ENCODE measurements around the gene MRPL37.
"Not testable (repeated sequence)": the region's sequence is repeated elsewhere in the genome, so short reads cannot be mapped to it uniquely, and the experiment has no call there.

The MRPL37 gene

DNA sequence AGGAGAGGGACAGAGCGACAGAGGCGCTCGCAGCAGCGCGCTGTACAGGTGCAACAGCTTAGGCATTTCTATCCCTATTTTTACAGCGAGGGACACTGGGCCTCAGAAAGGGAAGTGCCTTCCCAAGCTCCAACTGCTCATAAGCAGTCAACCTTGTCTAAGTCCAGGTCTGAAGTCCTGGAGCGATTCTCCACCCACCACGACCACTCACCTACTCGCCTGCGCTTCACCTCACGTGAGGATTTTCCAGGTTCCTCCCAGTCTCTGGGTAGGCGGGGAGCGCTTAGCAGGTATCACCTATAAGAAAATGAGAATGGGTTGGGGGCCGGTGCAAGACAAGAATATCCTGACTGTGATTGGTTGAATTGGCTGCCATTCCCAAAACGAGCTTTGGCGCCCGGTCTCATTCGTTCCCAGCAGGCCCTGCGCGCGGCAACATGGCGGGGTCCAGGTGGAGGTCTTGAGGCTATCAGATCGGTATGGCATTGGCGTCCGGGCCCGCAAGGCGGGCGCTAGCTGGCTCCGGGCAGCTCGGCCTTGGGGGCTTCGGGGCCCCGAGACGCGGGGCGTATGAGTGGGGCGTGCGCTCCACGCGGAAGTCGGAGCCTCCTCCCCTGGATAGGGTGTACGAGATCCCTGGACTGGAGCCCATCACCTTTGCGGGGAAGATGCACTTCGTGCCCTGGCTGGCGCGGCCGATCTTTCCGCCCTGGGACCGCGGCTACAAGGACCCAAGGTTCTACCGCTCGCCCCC lies at the start of gene MRPL37, which contains the start of gene CYB5RL:
TSS of gene MRPL37 (plus strand) at position 403 of the 754 bp plus-strand sequence. CDS start at position 480, 77 bp downstream.
TSS of gene CYB5RL (minus strand) at position 266 of the 754 bp plus-strand sequence. CDS start 4,414 bp downstream, outside the sequence.
- in situ Hi-C loops (cut with MboI; ENCODE audit: low sequenced_read_pairs) = no loop called here

DNA sequence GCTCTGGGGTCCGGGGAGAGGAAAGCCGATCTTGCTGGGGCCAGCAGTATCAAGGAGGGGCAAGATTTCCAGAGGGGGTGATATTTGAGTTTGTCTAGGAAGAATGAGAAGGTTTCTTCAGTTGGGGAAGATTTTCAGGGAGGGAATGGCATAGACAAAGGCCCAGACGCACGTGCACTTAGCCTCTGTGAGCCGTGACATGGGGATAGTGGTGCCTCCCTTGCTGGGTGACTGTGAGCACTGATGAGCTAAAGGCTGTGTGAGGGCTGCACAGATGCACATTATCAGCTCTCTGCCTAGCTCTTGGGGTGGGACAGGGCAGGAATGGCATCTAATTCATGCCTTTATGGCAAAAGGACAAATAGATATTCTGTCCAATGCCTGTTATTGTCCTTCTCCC lies 49.0 kb upstream of the MRPL37 start:
- in situ Hi-C loops (cut with MboI; ENCODE audit: low sequenced_read_pairs) = no loop called here

DNA sequence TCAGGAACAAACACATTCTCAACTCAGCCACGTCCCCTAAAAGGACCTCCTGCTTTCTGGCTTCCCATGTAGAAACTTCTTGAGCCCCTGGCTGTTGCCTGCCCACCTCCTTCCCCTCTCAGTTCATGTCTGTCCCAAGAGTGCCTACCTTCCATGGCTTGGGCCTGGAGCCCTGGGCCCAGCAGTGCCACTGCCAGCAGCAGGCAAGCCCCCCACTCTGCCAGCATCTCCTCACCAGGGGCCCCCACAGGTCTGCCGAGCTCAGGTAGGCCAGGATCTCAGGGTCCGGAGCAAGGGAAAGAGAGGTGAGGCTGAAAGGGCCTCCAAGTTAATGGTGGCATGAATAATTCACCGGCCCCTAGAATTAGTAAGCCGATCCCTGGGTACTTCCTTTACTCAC lies 47.3 kb upstream of the MRPL37 start, which contains the start of gene CDCP2:
TSS of gene CDCP2 (minus strand) at position 305 of the 400 bp plus-strand sequence. CDS start at position 227, 78 bp downstream.
- in situ Hi-C loops (cut with MboI; ENCODE audit: low sequenced_read_pairs) = no loop called here

DNA sequence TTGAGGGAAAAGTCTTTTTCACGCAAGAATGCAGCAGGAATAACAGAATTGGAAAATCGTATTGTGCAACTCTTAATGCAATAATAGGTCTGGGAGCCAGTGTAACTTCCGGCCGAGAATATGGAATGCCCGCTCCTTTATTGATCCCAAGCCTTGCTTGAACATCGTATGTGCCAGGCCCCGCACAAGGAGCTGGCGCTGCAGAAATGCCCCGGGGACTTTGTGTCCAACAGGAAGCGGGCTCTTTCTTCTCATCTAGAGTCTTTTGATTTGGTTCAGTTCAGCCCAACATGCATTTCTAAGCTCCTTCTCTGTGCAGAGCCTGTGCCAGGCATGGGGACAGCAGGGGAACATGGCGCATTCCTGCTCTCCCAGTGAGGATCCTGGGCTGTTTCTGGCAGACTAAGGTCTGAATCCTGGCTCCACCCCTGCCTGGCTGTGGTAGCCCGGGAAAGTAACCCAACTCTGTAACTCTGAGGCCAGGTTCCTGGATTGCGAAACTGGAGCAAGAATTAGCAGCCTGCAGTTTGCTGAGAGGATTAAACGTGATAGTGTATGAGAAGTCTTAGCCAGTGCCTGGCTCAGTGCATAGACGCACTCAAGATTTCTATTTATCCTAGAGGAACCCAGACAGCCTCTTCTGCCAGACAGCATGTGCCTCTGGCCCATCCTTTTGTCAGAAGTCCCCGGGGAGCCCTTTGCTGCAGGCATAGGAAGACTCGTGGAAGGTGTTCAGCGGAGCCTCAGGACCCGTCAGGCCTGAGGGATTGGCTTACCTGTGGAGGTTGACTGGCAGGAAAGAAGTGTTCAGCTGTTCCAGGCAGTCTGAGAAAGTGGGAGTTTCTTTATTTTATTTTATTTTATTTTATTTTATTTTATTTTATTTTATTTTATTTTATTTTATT lies 46.2 kb upstream of the MRPL37 start:
- in situ Hi-C loops (cut with MboI; ENCODE audit: low sequenced_read_pairs) = no loop called here

DNA sequence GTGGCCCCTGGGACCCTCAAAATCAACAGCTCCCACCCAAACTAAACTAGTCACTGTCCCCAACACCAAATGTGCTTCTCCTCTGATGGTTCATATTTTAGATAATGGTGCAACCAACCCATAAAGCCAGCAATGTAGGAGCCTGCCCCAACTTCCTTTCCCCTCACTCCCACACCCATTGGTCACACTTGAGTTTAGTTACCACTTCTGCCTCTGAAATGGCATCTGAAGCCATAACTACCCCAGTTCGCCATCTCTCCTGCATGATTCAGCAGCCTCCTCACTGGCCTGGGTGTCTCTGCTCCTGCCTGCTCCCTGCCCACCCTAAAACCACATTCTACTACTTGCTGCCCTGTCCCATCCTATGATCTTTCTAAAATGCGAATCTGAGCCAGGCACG lies 43.8 kb upstream of the MRPL37 start:
- in situ Hi-C loops (cut with MboI; ENCODE audit: low sequenced_read_pairs) = no loop called here

DNA sequence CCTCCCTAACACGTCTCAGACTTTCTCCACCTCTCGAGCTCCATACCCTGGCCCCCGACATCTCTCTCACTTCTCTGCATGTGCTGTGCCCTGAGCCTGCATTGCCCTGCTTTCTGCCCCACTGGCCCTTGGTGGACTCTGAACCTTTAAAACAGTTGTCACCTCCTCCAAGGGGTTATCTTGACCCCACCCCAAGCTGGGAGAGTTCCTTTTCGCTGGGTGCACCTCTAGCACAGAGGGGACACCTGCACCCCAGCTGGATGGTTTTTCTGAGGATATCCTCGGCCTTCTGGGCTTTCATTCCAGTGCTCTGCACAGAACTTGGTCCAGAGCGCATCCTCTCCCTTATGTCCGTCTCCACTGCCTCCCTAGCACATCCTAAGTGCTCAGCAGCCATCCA lies 43.0 kb upstream of the MRPL37 start:
- in situ Hi-C loops (cut with MboI; ENCODE audit: low sequenced_read_pairs) = no loop called here

DNA sequence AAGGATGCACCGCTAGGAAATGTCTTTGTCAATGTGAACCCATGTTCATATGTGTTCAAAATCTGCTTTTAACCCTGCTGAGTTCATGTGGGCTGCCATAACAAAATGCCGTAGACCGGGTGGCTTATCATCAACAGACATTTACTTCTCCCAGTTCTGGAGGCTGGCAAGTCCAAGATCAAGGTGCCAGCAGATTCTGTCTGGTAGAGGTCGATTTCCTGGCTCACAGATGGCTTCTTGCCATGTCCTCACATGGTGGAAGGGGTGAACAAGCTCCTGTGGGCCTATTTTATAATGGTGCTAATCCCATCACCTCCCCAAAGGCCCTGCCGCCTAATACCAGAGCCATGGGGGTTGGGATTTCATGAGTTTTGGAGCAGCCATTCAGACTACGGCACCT lies 42.6 kb upstream of the MRPL37 start:
- in situ Hi-C loops (cut with MboI; ENCODE audit: low sequenced_read_pairs) = no loop called here

DNA sequence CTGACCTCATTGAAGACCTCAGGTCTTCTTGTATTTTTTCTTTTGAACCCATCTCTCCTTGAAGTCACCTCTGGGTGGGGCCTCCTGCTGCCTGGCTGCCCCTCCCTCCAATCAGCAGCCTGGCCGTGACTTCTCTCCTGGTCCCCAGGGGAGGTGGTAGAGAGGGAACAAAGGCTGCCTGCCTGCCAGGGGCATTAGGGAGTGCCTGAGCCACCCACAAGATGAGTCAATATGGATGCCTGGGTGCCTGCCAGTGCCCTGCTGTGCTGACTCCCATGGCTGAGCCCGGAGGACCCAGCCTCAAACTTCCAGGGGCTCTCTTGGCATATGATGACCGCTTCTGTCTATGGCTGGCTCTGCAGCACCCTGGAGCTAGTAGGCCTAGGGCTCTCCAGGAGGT lies 41.9 kb upstream of the MRPL37 start:
- in situ Hi-C loops (cut with MboI; ENCODE audit: low sequenced_read_pairs) = no loop called here

DNA sequence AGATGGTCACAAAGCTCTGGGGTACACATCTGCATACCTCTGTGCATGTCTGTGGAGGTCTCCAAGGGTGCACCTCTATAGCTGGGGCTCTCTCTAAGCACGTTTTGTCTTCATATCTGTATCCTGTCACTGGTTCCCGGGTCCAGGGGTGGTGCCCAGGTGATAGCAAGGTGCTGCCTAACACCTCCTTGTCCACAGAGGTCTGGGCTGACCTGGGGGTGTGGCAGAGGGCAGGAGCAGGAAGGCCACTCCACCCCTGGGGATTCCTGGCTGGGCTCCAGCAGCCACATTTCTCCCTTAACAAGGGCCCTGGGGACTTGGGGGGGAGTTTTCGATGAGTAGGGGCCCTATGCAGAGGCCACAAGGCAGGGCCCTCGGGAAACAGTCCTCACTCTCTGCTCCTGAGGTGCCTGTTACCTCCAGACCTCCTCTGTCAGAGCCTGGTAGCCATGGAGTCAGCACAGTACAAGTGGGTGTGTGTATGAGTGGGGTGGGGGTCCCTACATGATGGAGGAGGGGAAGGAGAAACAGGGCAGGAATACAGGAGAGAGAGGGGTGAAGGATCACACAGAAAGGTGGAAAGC lies 40.1 kb upstream of the MRPL37 start:
- in situ Hi-C loops (cut with MboI; ENCODE audit: low sequenced_read_pairs) = no loop called here

DNA sequence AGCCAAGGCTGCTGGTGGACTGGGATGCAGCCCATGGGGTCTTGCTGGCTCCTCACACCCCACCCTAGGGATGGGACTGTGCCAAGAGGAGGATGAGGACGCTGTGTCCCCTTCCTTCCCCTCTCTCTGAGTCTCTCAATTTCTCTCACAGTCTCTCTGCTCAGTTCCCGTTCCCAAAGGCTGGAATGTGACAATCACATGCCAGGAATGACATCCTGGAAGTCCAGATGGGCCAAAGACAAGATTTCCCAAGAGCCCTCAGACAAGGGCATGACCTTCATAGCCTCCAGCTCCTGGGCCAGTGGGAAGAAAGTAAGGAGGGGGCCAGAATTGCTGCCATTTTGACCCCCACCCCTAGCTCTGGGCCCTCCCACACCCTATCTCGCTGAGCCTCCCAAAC lies 39.6 kb upstream of the MRPL37 start:
- in situ Hi-C loops (cut with MboI; ENCODE audit: low sequenced_read_pairs) = no loop called here

DNA sequence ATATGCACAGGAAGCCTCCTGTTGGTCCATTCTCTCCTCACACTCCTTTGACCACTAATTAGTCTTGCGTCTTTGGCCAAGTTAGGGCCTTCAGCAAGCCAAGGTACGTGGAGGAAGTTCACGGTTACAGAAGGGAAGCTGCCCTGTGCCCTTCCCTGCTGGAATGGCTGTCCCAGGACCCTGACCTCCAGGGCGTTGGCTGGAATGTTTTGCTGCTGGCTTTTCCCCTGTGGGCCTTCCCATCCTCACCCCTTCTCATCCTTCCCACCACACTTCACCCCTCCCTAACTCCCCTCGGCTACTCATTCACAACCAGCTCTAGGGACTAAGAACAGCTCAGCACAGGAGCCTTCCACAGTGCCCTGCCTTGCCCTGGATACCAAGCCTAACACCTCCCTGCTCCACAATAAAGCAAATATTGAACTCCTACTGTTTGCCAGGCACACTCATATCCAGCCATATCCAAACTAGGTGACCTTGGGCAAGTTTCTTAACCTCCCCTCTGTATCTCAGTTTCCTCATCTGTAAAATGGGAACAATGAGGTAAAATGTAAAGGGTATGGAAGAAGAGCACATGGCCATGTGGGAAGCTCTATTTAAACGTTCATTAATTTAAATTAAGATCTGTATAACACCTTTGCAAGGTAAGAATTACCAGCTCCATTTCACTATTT lies 38.3 kb upstream of the MRPL37 start:
- in situ Hi-C loops (cut with MboI; ENCODE audit: low sequenced_read_pairs) = no loop called here

DNA sequence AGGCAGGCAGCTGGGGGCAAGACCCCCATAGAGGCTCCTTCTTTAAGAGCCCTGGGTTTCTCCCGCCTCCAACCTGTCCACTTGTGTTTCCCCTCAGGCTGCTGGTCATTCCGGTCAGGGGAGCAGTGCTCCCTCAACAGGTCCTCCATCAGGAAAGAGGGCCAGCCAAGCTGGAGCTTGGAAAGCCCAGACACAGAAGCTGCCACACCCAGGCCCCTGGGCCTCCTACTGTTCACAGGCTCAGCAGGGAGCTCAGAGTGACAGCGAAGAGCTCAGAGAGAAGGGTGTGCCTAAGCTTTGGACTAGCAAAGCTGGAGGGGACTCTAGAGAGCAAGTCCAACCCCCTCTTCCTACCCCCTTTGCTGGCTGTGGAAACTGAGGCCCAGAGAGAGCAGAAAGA lies 36.9 kb upstream of the MRPL37 start:
- in situ Hi-C loops (cut with MboI; ENCODE audit: low sequenced_read_pairs) = no loop called here

DNA sequence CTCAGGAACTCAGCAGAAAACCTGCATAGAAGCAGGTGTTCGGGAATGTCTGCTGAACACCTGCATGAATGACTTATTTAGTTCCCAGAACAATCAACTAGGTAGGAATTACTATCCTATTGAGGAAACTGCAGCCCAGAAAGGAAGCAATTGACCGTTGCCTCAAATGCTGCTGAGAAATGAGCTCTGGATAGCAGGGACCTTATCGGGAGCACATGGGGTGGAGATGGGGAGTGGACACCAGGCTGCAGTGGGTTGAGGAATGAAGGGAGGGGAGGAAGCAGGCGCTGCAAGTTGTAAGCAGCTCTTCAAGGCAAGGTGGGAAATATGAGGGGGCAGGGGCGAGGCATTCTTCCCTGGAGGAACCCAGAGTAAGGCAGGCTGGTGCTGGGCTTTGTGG lies 36.4 kb upstream of the MRPL37 start:
- in situ Hi-C loops (cut with MboI; ENCODE audit: low sequenced_read_pairs) = no loop called here

DNA sequence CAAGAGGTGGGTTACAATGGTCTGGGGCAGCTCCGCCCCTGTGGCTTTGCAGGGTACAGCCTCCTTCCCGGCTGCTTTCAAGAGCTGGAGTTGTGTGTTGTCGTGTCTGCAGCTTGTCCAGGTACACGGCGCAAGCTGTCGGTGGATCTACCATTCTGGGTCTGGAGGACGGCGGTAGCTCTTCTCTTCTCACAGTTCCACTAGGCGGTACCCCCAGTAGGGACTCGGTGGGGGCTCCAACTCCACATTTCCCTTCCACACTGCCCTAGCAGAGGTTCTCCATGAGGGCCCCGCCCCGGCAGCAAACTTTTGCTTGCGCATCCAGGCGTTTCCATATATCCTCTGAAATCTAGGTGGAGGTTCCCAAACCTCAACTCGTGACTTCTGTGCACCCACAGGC lies 34.8 kb upstream of the MRPL37 start:
- in situ Hi-C loops (cut with MboI; ENCODE audit: low sequenced_read_pairs) = no loop called here

DNA sequence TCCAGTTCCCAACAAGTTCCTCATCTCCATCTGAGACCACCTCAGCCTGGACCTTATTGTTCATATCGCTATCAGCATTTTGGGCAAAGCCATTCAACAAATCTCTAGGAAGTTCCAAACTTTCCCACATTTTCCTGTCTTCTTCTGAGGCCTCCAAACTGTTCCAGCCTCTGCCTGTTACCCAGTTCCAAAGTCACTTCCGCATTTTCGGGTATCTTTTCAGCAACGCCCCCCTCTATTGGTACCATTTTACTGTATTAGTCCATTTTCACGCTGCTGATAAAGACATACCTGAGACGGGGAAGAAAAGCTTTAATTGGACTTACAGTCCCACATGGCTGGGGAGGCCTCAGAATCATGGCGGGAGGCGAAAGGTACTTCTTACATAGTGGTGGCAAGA lies 33.6 kb upstream of the MRPL37 start:
- in situ Hi-C loops (cut with MboI; ENCODE audit: low sequenced_read_pairs) = not testable (repeated sequence)

DNA sequence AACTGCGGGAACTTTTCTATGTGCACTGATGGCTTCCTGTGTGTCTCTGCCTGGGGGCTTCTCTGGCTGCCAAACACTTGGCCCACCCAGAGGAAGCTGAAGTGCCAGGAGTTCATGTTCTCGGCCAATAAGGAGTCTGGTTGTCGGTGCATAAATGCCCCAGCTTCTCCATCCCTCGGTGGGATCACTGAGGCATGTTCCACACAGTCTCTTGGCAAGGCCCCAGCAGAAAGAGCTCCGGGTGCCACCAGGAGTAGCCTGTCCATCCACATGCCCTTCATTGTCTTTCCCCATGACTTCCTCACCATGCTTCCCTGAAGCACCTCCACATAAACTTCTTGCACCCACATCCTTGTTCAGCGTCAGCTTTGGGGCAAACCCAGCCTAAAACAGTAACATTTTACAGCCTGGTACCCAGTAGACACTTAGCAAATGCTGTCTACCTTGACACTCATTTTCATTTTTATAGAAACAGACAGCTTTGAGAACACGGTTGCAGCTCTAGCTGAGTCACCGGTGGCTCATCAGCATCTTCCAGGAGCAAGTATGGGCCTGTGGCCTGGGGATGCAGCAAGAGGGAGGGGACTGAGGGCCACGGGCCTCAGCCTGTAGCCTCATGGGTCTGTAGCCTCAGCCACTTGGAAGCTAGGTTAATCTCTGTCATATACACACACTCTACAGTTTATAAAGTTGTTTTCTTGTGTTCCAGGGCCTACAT lies 32.4 kb upstream of the MRPL37 start:
- in situ Hi-C loops (cut with MboI; ENCODE audit: low sequenced_read_pairs) = no loop called here

DNA sequence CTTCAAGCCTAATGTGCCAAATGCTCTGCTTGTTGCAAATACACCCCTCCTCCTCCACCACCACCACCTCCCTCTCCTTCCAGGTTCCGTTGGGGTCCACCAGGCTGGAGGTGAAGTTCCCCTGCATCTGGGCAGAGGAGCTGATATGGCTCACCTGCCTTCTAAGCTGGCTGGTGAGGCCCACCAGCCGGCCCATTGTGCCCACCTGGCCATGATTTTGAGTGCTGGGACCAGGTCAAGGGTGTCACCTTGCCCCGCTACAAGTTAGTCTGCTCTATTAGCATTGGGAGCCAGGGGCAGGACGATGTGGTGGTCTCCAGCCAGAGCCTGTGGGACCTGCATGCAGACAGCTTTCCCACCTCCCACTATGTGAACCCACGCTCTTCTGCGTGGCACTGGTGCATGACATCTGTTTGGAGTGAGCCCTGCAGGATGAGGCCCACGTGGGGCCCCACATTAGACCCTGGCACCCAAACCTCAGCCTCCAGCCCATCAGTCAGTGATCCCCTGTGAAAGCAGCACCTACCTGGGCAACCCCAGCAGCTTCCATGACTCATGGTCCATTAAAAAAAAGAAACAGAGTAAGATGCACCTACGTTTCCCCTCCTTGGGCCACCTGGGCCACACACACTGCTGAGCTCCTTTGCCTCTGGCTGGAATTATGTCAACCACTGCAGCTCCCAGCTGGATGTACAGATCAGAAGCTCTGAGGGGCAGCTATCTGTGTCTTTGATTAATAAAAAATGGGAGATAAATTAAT lies 31.6 kb upstream of the MRPL37 start:
- in situ Hi-C loops (cut with MboI; ENCODE audit: low sequenced_read_pairs) = no loop called here

DNA sequence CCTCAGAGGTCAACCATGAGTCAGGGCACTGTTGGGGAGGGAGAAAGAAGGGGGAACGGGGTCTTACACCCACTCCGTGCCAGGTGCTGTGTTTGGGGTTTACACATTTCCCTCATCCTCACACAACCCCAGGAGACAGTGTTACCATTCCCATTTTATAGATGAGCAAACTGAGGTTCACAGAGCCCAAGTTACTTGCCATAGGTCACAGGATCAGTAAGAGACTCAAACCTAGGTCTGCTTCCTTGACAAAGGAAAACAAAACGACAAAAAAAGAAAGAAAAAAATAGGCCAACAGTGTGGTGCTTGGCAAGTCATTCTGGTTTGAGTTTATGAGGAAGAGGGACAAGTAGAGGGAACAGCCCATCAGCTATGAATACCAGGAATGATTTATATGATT lies 30.9 kb upstream of the MRPL37 start:
- in situ Hi-C loops (cut with MboI; ENCODE audit: low sequenced_read_pairs) = no loop called here

DNA sequence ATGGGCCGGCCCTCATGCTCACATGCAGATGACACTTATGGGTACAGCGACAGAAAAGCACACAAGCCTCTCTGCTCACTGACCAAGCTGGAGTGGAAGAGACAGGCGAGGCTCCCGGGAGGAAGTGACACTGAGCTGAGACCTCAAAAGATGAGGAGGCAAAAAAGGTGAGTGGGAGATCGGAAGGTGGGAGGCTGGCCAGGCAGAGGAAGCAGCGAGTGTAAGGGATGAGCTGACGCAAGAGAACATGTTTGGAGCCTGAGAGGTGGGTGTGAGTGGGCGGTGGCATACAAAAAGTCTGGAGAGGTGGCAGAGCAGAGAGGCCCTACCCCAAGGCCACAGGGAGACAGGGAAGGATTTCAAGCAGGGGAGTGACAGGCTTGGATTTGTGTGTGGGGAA lies 29.0 kb upstream of the MRPL37 start:
- in situ Hi-C loops (cut with MboI; ENCODE audit: low sequenced_read_pairs) = no loop called here

DNA sequence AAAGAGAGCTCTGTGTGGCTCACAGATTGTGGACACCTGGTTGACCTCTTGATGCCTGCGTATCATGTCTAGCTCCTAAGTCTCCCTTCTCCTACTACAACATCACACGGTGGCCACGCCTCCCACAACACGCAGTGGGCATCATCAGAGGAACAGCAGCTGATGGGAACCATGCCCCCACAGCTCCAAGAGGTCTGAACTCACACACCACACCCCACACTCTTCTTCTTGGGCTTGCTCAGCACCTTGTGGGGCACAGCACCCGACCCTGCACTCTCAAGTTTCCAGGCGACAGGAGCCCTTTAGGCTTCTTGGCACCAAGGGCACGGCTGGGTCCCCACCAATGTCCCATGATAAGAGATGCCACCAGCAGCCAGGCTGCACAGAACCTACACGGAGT lies 28.4 kb upstream of the MRPL37 start:
- in situ Hi-C loops (cut with MboI; ENCODE audit: low sequenced_read_pairs) = no loop called here
